Gastroesophageal sphincter (tissue), 3 donors: ENCODE results near the gene CERS4.

Source experiments
- CTCF ChIP-seq, 4 experiments: fragments of 200-600 bp in 2 of 4; fragments of 450-650 bp in 2 of 4; sonication (generic) in 1 of 4; IDR thresholded peaks; one replicate each; pipeline ENCODE4 v1.5.1; 2017 to 2019; ENCODE audit warnings: antibody characterized with exemption in 4 of 4, mild to moderate bottlenecking in 2 of 4, moderate library complexity in 2 of 4
- POLR2A ChIP-seq, 2 donors: fragments of 450-650 bp; IDR thresholded peaks; one replicate each; pipeline ENCODE4 v1.6.1; 2017; ENCODE audit warnings: antibody characterized with exemption in 2 of 2, mild to moderate bottlenecking in 2 of 2, moderate library complexity in 1 of 2
- POLR2AphosphoS5 ChIP-seq: sonication (generic); formaldehyde crosslinking; IDR thresholded peaks from one replicate; pipeline ENCODE4 v1.6.1; 2017; ENCODE audit warnings: antibody characterized with exemption

- TF ChIP-seq POLR2A (IDR thresholded peaks at IDR 0.05) (no peak), POLR2AphosphoS5 (no peak), CTCF (IDR thresholded peaks at IDR 0.05) (no peak)
These were observed 29.1 kb downstream of the CERS4 start for GRCh38 chr19:8238251-8238650.
